OCI-LY3 (cell line): ENCODE measurements around the gene NR2C2.
"Not testable (repeated sequence)": the region's sequence is repeated elsewhere in the genome, so short reads cannot be mapped to it uniquely, and the experiment has no call there.

Source experiments
- H2AFZ ChIP-seq: fragments of 200-600, 300-600 bp; shearing (Covaris generic); 2 replicates; pipeline ENCODE4 v1.6.0; 2014; ENCODE audit warnings: antibody characterized with exemption, low read depth, low read length
- H3K27ac ChIP-seq: fragments of 200-600, 300-600 bp; sonication (generic); 2 replicates; pipeline ENCODE4 v1.5.1; 2014; ENCODE audit warnings: mild to moderate bottlenecking, low read length, moderate library complexity, mixed read lengths
- H3K27me3 ChIP-seq: fragments of 200-600, 300-600 bp; sonication (generic); 2 replicates; pipeline ENCODE4 v1.6.1; 2014; ENCODE audit warnings: low read depth, low read length, mixed read lengths
- H3K36me3 ChIP-seq: fragments of 200-600, 300-600 bp; sonication (generic); replicated peaks from 2 replicates; pipeline ENCODE3; 2014; ENCODE audit warnings: low read depth, low read length, mixed read lengths
- H3K4me1 ChIP-seq: fragments of 300-600, 200-600 bp; sonication (generic); 2 replicates; pipeline ENCODE4 v1.6.1; 2014; ENCODE audit warnings: low read length, mixed read lengths
- H3K4me2 ChIP-seq: fragments of 200-600, 300-600 bp; sonication (generic); 2 replicates; pipeline ENCODE4 v1.6.1; 2014; ENCODE audit warnings: low read length, mixed read lengths
- H3K4me3 ChIP-seq: fragments of 300-600, 200-600 bp; sonication (generic); 2 replicates; pipeline ENCODE4 v1.5.1; 2014; ENCODE audit warnings: antibody characterized with exemption, mild to moderate bottlenecking, low read length, moderate library complexity
- H3K79me2 ChIP-seq: fragments of 300-600, 200-600 bp; shearing (Covaris generic); 2 replicates; pipeline ENCODE4 v1.6.1; 2014; ENCODE audit warnings: mild to moderate bottlenecking, low read length, mixed read lengths
- H3K9ac ChIP-seq: fragments of 300-600, 200-600 bp; shearing (Covaris generic); 2 replicates; pipeline ENCODE4 v1.6.0; 2014; ENCODE audit warnings: mild to moderate bottlenecking, low read length, moderate library complexity
- H3K9me3 ChIP-seq: fragments of 200-600, 300-600 bp; shearing (Covaris generic); 2 replicates; pipeline ENCODE4 v1.6.1; 2014; ENCODE audit warnings: low read length, mixed read lengths; ENCODE audit not compliant: insufficient read depth
- H4K20me1 ChIP-seq: fragments of 200-600, 300-600 bp; sonication (generic); 2 replicates; pipeline ENCODE4 v1.6.1; 2016; ENCODE audit warnings: low read length, mixed read lengths; ENCODE audit not compliant: insufficient read depth
- EZH2phosphoT487 ChIP-seq: fragments of 200-600 bp; shearing (Covaris generic); IDR thresholded peaks from 2 replicates; pipeline ENCODE4 v1.6.1; 2018; ENCODE audit warnings: antibody characterized with exemption, mixed run types, low read depth
- TF ChIP-seq, protein P1 (sequence below): fragments of 200-600, 300-600 bp; sonication (generic); IDR thresholded peaks from 2 replicates; pipeline ENCODE4 v1.5.1; 2014; ENCODE audit warnings: antibody characterized with exemption, low read length, low read depth

Gene NR2C2

DNA sequence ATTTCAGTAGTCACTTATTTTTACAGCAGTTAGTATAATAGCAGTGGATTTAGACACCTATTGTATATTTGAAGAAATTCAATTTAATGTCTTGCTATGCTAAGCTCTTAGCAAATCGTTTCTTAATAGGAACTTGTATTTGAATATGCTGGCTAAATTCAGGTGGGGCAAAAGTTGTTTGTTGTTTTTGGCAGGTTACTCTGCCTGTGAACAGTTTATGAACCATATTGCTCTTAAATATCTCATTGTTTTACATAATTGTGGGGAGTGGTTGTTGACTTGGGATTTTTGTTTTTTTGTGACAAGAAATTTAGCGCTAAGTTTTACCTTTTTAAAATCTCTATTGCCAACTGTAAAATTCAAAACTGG lies 43.4 kb downstream of the NR2C2 start:
- no peak overlapping the region for H3K4me2 ChIP-seq
- TF ChIP-seq, protein P1, sequence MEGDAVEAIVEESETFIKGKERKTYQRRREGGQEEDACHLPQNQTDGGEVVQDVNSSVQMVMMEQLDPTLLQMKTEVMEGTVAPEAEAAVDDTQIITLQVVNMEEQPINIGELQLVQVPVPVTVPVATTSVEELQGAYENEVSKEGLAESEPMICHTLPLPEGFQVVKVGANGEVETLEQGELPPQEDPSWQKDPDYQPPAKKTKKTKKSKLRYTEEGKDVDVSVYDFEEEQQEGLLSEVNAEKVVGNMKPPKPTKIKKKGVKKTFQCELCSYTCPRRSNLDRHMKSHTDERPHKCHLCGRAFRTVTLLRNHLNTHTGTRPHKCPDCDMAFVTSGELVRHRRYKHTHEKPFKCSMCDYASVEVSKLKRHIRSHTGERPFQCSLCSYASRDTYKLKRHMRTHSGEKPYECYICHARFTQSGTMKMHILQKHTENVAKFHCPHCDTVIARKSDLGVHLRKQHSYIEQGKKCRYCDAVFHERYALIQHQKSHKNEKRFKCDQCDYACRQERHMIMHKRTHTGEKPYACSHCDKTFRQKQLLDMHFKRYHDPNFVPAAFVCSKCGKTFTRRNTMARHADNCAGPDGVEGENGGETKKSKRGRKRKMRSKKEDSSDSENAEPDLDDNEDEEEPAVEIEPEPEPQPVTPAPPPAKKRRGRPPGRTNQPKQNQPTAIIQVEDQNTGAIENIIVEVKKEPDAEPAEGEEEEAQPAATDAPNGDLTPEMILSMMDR: no peak
- no peak for TF ChIP-seq EZH2phosphoT487
- H4K20me1 ChIP-seq: no peaks in the 10 kb centered on the region
- no peak overlapping the region for H2AFZ ChIP-seq
- H3K4me3 ChIP-seq: no peak overlapping the region
- no peak overlapping the region for H3K27ac ChIP-seq
- H3K9ac ChIP-seq: no peak overlapping the region
- H3K27me3 ChIP-seq: no peaks in the 10 kb centered on the region
- peaks cover 13% of the 10 kb centered on the region for H3K4me1 ChIP-seq
- H3K79me2 ChIP-seq: peaks cover 9% of the 10 kb centered on the region; the same call in 1 of the 2 replicates
- no peaks in the 10 kb centered on the region for H3K36me3 ChIP-seq
- H3K9me3 ChIP-seq: no peaks in the 10 kb centered on the region

DNA sequence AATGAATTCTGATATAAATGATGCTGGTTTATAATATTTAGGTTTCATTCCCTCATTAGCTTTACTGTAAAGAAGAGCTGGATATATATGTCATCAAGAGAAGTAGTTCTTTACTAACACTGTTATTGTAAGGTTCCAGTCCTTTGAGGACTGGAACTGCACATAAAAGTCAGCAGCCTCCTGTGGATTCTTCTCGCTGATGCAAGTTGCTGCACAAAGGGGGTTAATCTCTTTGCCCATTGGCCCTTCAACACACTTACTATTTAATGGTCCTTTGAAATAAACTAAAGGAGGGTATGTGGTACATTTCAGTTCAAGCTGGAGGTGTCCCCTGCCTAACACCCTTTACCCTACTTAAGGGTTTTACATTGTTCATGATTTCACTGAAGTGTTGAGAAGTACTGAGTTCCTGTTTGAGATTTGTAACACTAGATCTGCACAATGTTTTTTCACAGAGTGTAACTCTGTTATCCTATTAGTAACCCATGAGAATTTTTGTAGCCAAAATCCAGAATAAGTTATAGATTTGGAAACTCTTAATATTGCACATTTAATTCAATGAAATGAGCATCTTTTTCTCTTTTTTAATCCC lies 43.9 kb downstream of the NR2C2 start:
- no peak overlapping the region for H3K9ac ChIP-seq
- H3K4me1 ChIP-seq: peaks cover 13% of the 10 kb centered on the region
- H4K20me1 ChIP-seq: no peaks in the 10 kb centered on the region
- H3K4me3 ChIP-seq: no peak overlapping the region
- H2AFZ ChIP-seq: no peak overlapping the region
- peaks cover 9% of the 10 kb centered on the region; the same call in 1 of the 2 replicates for H3K79me2 ChIP-seq
- H3K9me3 ChIP-seq: no peaks in the 10 kb centered on the region
- H3K4me2 ChIP-seq: no peak overlapping the region
- no peaks in the 10 kb centered on the region for H3K36me3 ChIP-seq
- TF ChIP-seq, protein P1: no peak
- TF ChIP-seq EZH2phosphoT487: no peak
- no peaks in the 10 kb centered on the region for H3K27me3 ChIP-seq
- no peak overlapping the region for H3K27ac ChIP-seq

DNA sequence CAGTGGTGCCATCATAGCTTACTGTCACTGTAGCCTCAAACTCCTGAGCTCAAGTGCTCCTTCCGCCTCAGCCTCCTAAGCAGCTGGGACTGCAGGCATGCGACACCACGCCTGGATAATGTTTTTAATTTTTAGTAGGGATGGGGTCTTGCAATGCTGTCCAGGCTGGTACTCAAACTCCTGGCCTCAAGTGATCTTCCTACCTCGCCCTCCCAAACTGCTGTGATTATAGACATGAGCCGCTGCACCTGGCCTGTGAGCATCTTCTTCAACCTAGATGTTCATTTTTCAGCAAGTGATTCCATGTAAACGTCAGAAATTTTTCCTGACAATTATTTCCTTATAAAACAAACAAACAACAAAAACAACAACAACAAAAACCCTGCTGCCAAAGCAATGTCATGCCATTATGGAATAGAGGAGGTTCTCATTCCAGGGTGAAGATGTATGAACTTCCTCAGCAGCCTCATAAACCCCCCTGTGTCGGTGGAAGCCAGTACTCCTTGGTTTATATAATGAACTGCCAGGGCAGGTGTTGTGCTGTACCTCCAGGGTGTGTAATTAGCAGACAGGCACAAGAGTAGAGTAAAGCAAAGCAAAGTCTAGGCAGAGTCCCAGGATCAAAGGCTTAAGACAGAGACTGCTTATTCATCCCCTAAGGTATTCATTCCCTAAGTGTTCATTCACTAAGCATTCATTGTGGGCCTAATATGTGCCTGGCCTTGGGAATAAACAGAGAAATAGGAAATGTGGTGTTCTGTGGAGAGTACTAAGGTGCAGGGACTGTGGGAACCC lies 44.6 kb downstream of the NR2C2 start:
- Histone ChIP-seq H3K4me3 (no peak overlapping the region), H3K9me3 (no peaks in the 10 kb centered on the region), H3K36me3 (no peaks in the 10 kb centered on the region), H4K20me1 (no peaks in the 10 kb centered on the region), H3K27ac (no peak overlapping the region), H3K27me3 (no peaks in the 10 kb centered on the region), H2AFZ (no peak overlapping the region), H3K9ac (no peak overlapping the region), H3K79me2 (peaks cover 11% of the 10 kb centered on the region; the same call in 1 of the 2 replicates), H3K4me1 (peaks cover 13% of the 10 kb centered on the region), H3K4me2 (no peak overlapping the region)
- no peak for TF ChIP-seq EZH2phosphoT487
- TF ChIP-seq, protein P1: no peak

DNA sequence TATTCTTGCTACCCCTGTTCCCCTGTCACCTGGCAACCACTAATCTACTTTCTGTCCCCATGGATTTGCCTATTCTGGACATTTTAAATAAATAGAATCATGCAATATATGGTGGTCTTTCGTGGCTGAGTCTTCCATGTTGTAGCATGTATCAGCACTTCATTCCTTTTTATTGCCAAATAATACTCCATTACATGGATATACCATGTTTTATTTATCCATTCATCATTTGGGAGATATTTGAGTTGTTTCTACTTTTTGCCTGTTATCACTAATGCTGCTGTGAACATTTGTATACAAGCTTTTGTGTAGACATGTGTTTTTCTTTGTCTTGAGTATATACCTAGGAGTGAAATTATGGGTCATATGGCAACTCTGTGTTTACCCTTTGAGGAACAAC lies 50.6 kb downstream of the NR2C2 start:
- TF ChIP-seq EZH2phosphoT487: no peak
- TF ChIP-seq, protein P1: no peak
- no peaks in the 10 kb centered on the region for H3K4me1 ChIP-seq
- no peak overlapping the region for H2AFZ ChIP-seq
- H3K36me3 ChIP-seq: peaks cover 8% of the 10 kb centered on the region
- H3K9ac ChIP-seq: no peak overlapping the region
- no peaks in the 10 kb centered on the region; the same call in 1 of the 2 replicates for H4K20me1 ChIP-seq
- H3K27ac ChIP-seq: no peak overlapping the region
- H3K9me3 ChIP-seq: no peaks in the 10 kb centered on the region
- H3K4me2 ChIP-seq: no peak overlapping the region
- H3K4me3 ChIP-seq: no peak overlapping the region
- H3K27me3 ChIP-seq: no peaks in the 10 kb centered on the region
- peaks cover 18% of the 10 kb centered on the region for H3K79me2 ChIP-seq

DNA sequence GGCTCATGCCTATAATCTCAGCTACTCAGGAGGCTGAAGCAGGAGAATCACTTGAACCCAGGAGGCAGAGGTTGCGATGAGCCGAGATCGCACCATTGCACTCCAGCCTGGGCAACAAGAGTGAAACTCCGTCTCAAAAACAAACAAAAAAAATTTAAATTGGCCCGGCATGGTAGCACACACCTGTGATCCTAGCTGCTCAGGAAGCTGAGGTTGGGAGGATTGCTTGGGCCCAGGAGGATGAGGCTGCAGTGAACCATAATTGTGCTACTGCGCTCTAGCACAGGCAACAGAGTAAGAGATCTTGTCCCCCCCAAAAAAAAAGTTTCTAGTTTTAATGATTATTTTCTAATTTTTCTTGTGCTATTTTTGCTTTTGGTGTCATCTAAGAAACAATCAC lies 51.8 kb downstream of the NR2C2 start:
- H3K79me2 ChIP-seq: peaks cover 24% of the 10 kb centered on the region

More for the DNA sequence above, 51.8 kb downstream of the NR2C2 start:
- H3K4me2 ChIP-seq, H3K9me3 ChIP-seq, H3K4me1 ChIP-seq, H3K36me3 ChIP-seq, H3K27me3 ChIP-seq, H3K9ac ChIP-seq, H2AFZ ChIP-seq, H3K4me3 ChIP-seq, H3K27ac ChIP-seq, H4K20me1 ChIP-seq: not testable (repeated sequence)
